SK-N-SH treated with all-trans-retinoic acid at 6 μM for 48 hours (cell line): ENCODE results near the gene PMEPA1.

ENCODE experiments used
- ATAC-seq: fragments of 200-7000 bp; cut with Tn5 transposase; 3 replicates; pipeline ENCODE4 v1.9.1; 2020; ENCODE audit warnings: mild to moderate bottlenecking, moderate library complexity
- ARNTL ChIP-seq: fragments of 450-650 bp; formaldehyde crosslinking; IDR thresholded peaks from 2 replicates; pipeline ENCODE4 v1.5.0; 2020; ENCODE audit warnings: low read depth, mild to moderate bottlenecking, moderate library complexity, borderline replicate concordance
- BACH2 ChIP-seq: fragments of 250-450 bp; sonication (Bioruptor Pico); IDR thresholded peaks from 2 replicates; pipeline ENCODE4 v1.9.0; 2021; ENCODE audit warnings: mild to moderate bottlenecking, borderline replicate concordance
- CSDC2 ChIP-seq: fragments of 250-450 bp; sonication (Bioruptor Pico); IDR thresholded peaks from 2 replicates; pipeline ENCODE4 v1.5.0; 2020; ENCODE audit warnings: mild to moderate bottlenecking, moderate library complexity
- ESRRG ChIP-seq: fragments of 250-450 bp; sonication (Bioruptor Pico); IDR thresholded peaks from 2 replicates; pipeline ENCODE4 v1.6.1; 2021; ENCODE audit warnings: mild to moderate bottlenecking
- GLIS3 ChIP-seq: fragments of 250-450 bp; sonication (Bioruptor Pico); IDR thresholded peaks from 2 replicates; pipeline ENCODE4 v1.5.0; 2020; ENCODE audit warnings: mild to moderate bottlenecking, moderate library complexity
- ISL1 ChIP-seq: fragments of 250-450 bp; sonication (Bioruptor Pico); IDR thresholded peaks from 2 replicates; pipeline ENCODE4 v2.1.2; 2022; ENCODE audit warnings: mild to moderate bottlenecking, moderate library complexity
- OSR1 ChIP-seq: fragments of 250-450 bp; sonication (Bioruptor Pico); IDR thresholded peaks from 2 replicates; pipeline ENCODE4 v1.8.0; 2022; ENCODE audit warnings: moderate library complexity, mild to moderate bottlenecking, inconsistent platforms
- PPARA ChIP-seq: fragments of 250-450 bp; sonication (Bioruptor Pico); IDR thresholded peaks from 2 replicates; pipeline ENCODE4 v1.5.0; 2020; ENCODE audit warnings: mild to moderate bottlenecking, borderline replicate concordance
- RARB ChIP-seq: fragments of 250-450 bp; sonication (Bioruptor Pico); IDR thresholded peaks from 2 replicates; pipeline ENCODE4 v1.8.0; 2021; ENCODE audit warnings: mild to moderate bottlenecking, moderate library complexity
- SNAI2 ChIP-seq: fragments of 250-450 bp; sonication (Bioruptor Pico); IDR thresholded peaks from 2 replicates; pipeline ENCODE4 v1.5.0; 2020; ENCODE audit warnings: mild to moderate bottlenecking, moderate library complexity
- TCF4 ChIP-seq: fragments of 250-450 bp; sonication (Bioruptor Pico); IDR thresholded peaks from 2 replicates; pipeline ENCODE4 v1.8.0; 2021; ENCODE audit warnings: mild to moderate bottlenecking, moderate library complexity, borderline replicate concordance
- TOX ChIP-seq: fragments of 250-450 bp; sonication (Bioruptor Pico); IDR thresholded peaks from 2 replicates; pipeline ENCODE4 v1.8.0; 2021; ENCODE audit warnings: mild to moderate bottlenecking, moderate library complexity, borderline replicate concordance
- ZFP3 ChIP-seq: fragments of 250-450 bp; sonication (Bioruptor Pico); IDR thresholded peaks from 2 replicates; pipeline ENCODE4 v1.5.0; 2020; ENCODE audit warnings: mild to moderate bottlenecking, moderate library complexity
- ZFP30 ChIP-seq: fragments of 450-650 bp; formaldehyde crosslinking; IDR thresholded peaks from 2 replicates; pipeline ENCODE4 v1.5.0; 2022; ENCODE audit warnings: mild to moderate bottlenecking, moderate library complexity
- ZNF565 ChIP-seq: fragments of 450-650 bp; formaldehyde crosslinking; conservative IDR thresholded peaks from 2 replicates; pipeline ENCODE4 v1.5.0; 2020; ENCODE audit warnings: low read depth, mild to moderate bottlenecking, moderate library complexity
- ZNF70 ChIP-seq: fragments of 450-650 bp; formaldehyde crosslinking; IDR thresholded peaks from 2 replicates; pipeline ENCODE4 v1.5.0; 2020; ENCODE audit warnings: mild to moderate bottlenecking, moderate library complexity
- ZNF8 ChIP-seq: fragments of 450-650 bp; formaldehyde crosslinking; IDR thresholded peaks from 2 replicates; pipeline ENCODE4 v1.5.0; 2020; ENCODE audit warnings: mild to moderate bottlenecking, moderate library complexity
- TF ChIP-seq, protein P1 (sequence below): fragments of 250-450 bp; sonication (Bioruptor Pico); IDR thresholded peaks from 2 replicates; pipeline ENCODE4 v1.5.1; 2021; ENCODE audit warnings: mild to moderate bottlenecking, moderate library complexity
- TF ChIP-seq, protein P2 (sequence below): fragments of 250-450 bp; sonication (Bioruptor Pico); IDR thresholded peaks from 2 replicates; pipeline ENCODE4 v1.8.0; 2021; ENCODE audit warnings: low read depth, mild to moderate bottlenecking, moderate library complexity, borderline replicate concordance
- TF ChIP-seq, protein P3 (sequence below): fragments of 250-450 bp; sonication (Bioruptor Pico); IDR thresholded peaks from 2 replicates; pipeline ENCODE4 v1.8.0; 2020; ENCODE audit warnings: mild to moderate bottlenecking, moderate library complexity, borderline replicate concordance
- TF ChIP-seq, protein P4 (sequence below): fragments of 250-450 bp; sonication (Bioruptor Pico); IDR thresholded peaks from 2 replicates; pipeline ENCODE4 v1.5.0; 2020; ENCODE audit warnings: mild to moderate bottlenecking, moderate library complexity
- TF ChIP-seq, protein P5 (sequence below): fragments of 250-450 bp; sonication (Bioruptor Pico); IDR thresholded peaks from 2 replicates; pipeline ENCODE4 v1.5.1; 2020; ENCODE audit warnings: low read depth, mild to moderate bottlenecking, moderate library complexity

The PMEPA1 gene

DNA sequence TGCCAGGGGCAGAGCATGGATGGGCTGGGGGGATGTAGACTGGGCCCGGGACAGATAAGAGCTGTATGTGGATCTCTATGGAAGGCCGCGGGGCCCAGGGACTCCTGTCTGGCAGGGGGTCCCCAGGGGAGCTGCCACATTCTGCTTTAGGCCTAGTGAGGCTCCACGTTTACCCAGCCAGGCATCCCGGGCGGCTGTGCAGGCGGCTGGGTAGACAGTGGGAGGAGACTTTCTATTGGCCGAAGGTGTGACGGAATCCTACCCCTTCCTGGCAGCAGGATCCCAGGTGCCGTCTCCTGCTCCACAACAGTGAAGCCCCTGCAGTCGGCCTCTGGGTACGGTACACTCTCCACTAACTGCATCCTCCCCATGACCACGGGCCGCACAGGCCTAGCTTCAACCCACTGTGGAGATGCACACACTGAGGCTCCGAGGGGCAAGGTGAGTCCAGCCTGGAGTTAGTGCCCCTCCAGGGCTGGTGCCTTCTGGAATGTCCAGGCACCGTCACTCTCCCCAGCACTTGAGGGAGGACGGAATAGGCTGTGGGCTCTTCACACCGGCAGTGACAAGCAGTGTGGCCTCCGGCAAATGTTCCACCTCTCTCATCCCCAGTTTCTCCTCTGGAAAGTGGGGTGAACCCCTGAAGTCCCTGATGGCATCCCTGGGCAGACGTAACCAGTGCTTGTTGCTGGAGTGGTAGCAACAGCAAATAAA, 52.8 kb downstream of the PMEPA1 start:
- TF ChIP-seq RARB (CRISPR knock-in tag) (no peak), ZNF565 (CRISPR knock-in tag) (no peak), TCF4 (CRISPR knock-in tag) (no peak), SNAI2 (CRISPR knock-in tag) (no peak), GLIS3 (CRISPR knock-in tag) (no peak), ISL1 (CRISPR knock-in tag) (no peak)
- TF ChIP-seq, protein P1, sequence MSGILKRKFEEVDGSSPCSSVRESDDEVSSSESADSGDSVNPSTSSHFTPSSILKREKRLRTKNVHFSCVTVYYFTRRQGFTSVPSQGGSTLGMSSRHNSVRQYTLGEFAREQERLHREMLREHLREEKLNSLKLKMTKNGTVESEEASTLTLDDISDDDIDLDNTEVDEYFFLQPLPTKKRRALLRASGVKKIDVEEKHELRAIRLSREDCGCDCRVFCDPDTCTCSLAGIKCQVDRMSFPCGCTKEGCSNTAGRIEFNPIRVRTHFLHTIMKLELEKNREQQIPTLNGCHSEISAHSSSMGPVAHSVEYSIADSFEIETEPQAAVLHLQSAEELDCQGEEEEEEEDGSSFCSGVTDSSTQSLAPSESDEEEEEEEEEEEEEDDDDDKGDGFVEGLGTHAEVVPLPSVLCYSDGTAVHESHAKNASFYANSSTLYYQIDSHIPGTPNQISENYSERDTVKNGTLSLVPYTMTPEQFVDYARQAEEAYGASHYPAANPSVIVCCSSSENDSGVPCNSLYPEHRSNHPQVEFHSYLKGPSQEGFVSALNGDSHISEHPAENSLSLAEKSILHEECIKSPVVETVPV (CRISPR knock-in tag) = no peak
- TF ChIP-seq, all 23 proteins: peak for 0

DNA sequence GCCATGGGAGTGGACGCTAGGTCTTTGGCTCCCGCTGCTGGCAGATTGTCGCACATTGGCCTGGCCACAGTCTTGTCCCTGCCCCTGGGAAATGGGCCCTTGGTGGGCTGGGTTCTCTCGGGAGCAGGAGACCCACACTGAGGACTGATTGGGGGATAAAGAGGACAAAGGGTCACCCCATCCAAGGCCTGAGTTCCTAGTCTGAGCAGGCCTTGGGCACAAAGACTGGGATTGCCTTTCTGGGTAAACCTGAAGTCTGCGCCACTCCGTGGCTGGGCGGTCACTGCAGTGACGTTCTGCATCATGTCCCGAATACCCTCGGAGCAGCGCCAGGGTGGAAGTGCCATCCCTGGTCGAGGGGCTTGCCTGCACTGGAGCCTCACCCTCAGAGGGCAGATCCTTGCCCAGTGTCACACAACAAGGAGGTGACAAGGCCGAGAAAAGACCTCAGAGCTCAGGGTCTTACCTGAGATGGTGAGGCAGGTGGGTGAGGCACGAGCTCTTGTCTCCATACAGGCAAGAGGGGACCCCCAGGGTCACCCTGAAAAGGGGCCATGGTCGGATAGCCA, 53.5 kb downstream of the PMEPA1 start:
- no peak for TF ChIP-seq PPARA (CRISPR knock-in tag)
- no peak for TF ChIP-seq SNAI2 (CRISPR knock-in tag)
- TF ChIP-seq TCF4 (CRISPR knock-in tag) = no peak
- TF ChIP-seq, protein P2, sequence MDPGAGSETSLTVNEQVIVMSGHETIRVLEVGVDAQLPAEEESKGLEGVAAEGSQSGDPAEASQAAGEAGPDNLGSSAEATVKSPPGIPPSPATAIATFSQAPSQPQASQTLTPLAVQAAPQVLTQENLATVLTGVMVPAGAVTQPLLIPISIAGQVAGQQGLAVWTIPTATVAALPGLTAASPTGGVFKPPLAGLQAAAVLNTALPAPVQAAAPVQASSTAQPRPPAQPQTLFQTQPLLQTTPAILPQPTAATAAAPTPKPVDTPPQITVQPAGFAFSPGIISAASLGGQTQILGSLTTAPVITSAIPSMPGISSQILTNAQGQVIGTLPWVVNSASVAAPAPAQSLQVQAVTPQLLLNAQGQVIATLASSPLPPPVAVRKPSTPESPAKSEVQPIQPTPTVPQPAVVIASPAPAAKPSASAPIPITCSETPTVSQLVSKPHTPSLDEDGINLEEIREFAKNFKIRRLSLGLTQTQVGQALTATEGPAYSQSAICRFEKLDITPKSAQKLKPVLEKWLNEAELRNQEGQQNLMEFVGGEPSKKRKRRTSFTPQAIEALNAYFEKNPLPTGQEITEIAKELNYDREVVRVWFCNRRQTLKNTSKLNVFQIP = no peak
- TF ChIP-seq ZNF70 = no peak
- no peak for TF ChIP-seq ZNF8
- no peak for TF ChIP-seq CSDC2 (CRISPR knock-in tag)
- TF ChIP-seq OSR1 (CRISPR knock-in tag) = no peak
- TF ChIP-seq, protein P3, sequence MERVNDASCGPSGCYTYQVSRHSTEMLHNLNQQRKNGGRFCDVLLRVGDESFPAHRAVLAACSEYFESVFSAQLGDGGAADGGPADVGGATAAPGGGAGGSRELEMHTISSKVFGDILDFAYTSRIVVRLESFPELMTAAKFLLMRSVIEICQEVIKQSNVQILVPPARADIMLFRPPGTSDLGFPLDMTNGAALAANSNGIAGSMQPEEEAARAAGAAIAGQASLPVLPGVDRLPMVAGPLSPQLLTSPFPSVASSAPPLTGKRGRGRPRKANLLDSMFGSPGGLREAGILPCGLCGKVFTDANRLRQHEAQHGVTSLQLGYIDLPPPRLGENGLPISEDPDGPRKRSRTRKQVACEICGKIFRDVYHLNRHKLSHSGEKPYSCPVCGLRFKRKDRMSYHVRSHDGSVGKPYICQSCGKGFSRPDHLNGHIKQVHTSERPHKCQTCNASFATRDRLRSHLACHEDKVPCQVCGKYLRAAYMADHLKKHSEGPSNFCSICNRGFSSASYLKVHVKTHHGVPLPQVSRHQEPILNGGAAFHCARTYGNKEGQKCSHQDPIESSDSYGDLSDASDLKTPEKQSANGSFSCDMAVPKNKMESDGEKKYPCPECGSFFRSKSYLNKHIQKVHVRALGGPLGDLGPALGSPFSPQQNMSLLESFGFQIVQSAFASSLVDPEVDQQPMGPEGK = no peak
- TF ChIP-seq, protein P4, sequence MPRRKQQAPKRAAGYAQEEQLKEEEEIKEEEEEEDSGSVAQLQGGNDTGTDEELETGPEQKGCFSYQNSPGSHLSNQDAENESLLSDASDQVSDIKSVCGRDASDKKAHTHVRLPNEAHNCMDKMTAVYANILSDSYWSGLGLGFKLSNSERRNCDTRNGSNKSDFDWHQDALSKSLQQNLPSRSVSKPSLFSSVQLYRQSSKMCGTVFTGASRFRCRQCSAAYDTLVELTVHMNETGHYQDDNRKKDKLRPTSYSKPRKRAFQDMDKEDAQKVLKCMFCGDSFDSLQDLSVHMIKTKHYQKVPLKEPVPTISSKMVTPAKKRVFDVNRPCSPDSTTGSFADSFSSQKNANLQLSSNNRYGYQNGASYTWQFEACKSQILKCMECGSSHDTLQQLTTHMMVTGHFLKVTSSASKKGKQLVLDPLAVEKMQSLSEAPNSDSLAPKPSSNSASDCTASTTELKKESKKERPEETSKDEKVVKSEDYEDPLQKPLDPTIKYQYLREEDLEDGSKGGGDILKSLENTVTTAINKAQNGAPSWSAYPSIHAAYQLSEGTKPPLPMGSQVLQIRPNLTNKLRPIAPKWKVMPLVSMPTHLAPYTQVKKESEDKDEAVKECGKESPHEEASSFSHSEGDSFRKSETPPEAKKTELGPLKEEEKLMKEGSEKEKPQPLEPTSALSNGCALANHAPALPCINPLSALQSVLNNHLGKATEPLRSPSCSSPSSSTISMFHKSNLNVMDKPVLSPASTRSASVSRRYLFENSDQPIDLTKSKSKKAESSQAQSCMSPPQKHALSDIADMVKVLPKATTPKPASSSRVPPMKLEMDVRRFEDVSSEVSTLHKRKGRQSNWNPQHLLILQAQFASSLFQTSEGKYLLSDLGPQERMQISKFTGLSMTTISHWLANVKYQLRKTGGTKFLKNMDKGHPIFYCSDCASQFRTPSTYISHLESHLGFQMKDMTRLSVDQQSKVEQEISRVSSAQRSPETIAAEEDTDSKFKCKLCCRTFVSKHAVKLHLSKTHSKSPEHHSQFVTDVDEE (CRISPR knock-in tag) = no peak
- TF ChIP-seq ZNF565 (CRISPR knock-in tag) = no peak
- no peak for TF ChIP-seq ZFP3 (CRISPR knock-in tag)
- TF ChIP-seq ZFP30 (CRISPR knock-in tag) = no peak
- ATAC-seq = no peak

More for the DNA sequence above, 52.8 kb downstream of the PMEPA1 start:
- no peak for ATAC-seq

DNA sequence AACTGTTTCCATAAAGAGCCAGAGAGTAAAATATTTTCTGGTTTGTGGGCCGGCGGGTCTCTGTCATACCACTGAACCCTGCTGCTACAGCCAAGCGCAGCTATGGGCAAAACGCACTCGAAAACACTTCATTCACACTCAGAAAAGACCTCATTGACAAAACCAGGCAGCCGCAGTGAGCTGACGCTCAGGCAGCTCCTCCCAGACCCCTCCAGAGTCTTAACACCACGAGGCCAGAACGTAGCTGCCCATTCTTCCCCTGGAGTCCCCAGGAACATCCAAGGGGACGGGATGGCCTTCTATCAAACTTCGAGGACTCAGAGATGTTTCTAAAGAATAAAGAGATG, 54.0 kb downstream of the PMEPA1 start:
- no peak for ATAC-seq
- TF ChIP-seq ESRRG (CRISPR knock-in tag) (no peak), ISL1 (CRISPR knock-in tag) (no peak), PPARA (CRISPR knock-in tag) (no peak), BACH2 (CRISPR knock-in tag) (no peak), TOX (no peak), ZFP30 (CRISPR knock-in tag) (no peak), ARNTL (CRISPR knock-in tag) (no peak)
- TF ChIP-seq, protein P5, sequence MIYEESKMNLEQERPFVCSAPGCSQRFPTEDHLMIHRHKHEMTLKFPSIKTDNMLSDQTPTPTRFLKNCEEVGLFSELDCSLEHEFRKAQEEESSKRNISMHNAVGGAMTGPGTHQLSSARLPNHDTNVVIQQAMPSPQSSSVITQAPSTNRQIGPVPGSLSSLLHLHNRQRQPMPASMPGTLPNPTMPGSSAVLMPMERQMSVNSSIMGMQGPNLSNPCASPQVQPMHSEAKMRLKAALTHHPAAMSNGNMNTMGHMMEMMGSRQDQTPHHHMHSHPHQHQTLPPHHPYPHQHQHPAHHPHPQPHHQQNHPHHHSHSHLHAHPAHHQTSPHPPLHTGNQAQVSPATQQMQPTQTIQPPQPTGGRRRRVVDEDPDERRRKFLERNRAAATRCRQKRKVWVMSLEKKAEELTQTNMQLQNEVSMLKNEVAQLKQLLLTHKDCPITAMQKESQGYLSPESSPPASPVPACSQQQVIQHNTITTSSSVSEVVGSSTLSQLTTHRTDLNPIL (CRISPR knock-in tag) = no peak
- TF ChIP-seq, protein P4 (CRISPR knock-in tag) = no peak
- TF ChIP-seq, protein P2 = no peak
